Ovary (tissue), 3 donors: ENCODE data around the gene FITM1.

Experiments
- CTCF ChIP-seq, 3 donors: fragments of 450-650 bp in 2 of 3; fragments of 200-600 bp in 1 of 3; IDR thresholded peaks; one replicate each; pipeline versions ENCODE4 v1.5.1 to v1.8.0; 2016 to 2022; ENCODE audit warnings: antibody characterized with exemption in 3 of 3, mild to moderate bottlenecking in 1 of 3
- EP300 ChIP-seq: sonication (generic); formaldehyde crosslinking; IDR thresholded peaks from one replicate; pipeline ENCODE4 v1.6.1; 2017; ENCODE audit warnings: antibody characterized with exemption
- POLR2A ChIP-seq: fragments of 450-650 bp; IDR thresholded peaks from one replicate; pipeline ENCODE4 v1.6.1; 2017; ENCODE audit warnings: antibody characterized with exemption, mild to moderate bottlenecking, moderate library complexity
- donor health status: DM: no; HTN: no; CAD: no.

GRCh38 chr14:24135834-24136683, 5.6 kb downstream of the FITM1 start, which contains the start of gene PSME1:
- TF ChIP-seq POLR2A (peak; percentile 66), CTCF (IDR thresholded peaks at IDR 0.05) (no peak), EP300 (no peak)
